Small intestine (tissue), 7 donors: ENCODE data around the gene ATP6V0A4. TPM values are rescaled to one million over a fixed set of nuclear protein-coding genes. Genes with fewer than 3 reads are reported as not detected.

ENCODE experiments used
- DNase-seq, 2 donors: peaks; one replicate each; pipeline versions ENCODE4 v3.0.0 to v3.0.0-alpha.2; 2013
- FAIRE-seq: peaks from 2 replicates; lab custom pipeline; 2012; peaks lifted over from hg19 to GRCh38; lab: Jason Lieb, UNC
- H3K27ac ChIP-seq, 3 donors: one replicate each; pipeline ENCODE4 v1.5.1; 2013; ENCODE audit warnings: low read length in 2 of 3, mild to moderate bottlenecking in 2 of 3, control low read depth in 1 of 3, inconsistent platforms in 1 of 3, low read depth in 1 of 3, moderate library complexity in 1 of 3
- H3K27me3 ChIP-seq, 3 donors: one replicate each; pipeline ENCODE4 v1.6.1; 2013; ENCODE audit warnings: low read length in 3 of 3, inconsistent platforms in 1 of 3; ENCODE audit not compliant: control insufficient read depth in 3 of 3, insufficient read depth in 3 of 3
- H3K36me3 ChIP-seq, 3 donors: one replicate each; pipeline ENCODE4 v1.6.1; 2013; ENCODE audit warnings: low read length in 3 of 3, inconsistent platforms in 1 of 3, low read depth in 1 of 3, mild to moderate bottlenecking in 1 of 3, moderate library complexity in 1 of 3; ENCODE audit not compliant: control insufficient read depth in 3 of 3, insufficient read depth in 2 of 3
- H3K4me1 ChIP-seq, 3 donors: one replicate each; pipeline ENCODE4 v1.6.1; 2013; ENCODE audit warnings: low read length in 2 of 3, inconsistent platforms in 1 of 3, low read depth in 1 of 3, mild to moderate bottlenecking in 1 of 3, moderate library complexity in 1 of 3; ENCODE audit not compliant: control insufficient read depth in 3 of 3, insufficient read depth in 2 of 3
- H3K4me3 ChIP-seq, 3 donors: one replicate each; pipeline ENCODE4 v1.5.1; 2013; ENCODE audit warnings: low read length in 3 of 3, control low read depth in 1 of 3, inconsistent platforms in 1 of 3, low read depth in 1 of 3, mild to moderate bottlenecking in 1 of 3, moderate library complexity in 1 of 3
- H3K9me3 ChIP-seq, 2 donors: one replicate each; pipeline ENCODE4 v1.6.1; 2013; ENCODE audit warnings: low read depth in 1 of 2, low read length in 1 of 2; ENCODE audit not compliant: control insufficient read depth in 2 of 2, insufficient read depth in 1 of 2
- WGBS, 3 donors: extraction: QIAGEN DNeasy Blood & Tissue Kit; methylation state at CpG; one replicate each; pipeline ENCODE4 v1.1.7; 2013; 5-methylcytosine and 5-hydroxymethylcytosine counted together
- polyA plus RNA-seq, 4 donors: library from polyadenylated mRNA; stranded (reverse) in 3 of 4; unstranded in 1 of 4; fragments of 200-250 nt in 3 of 4; fragments of 120-200 nt in 1 of 4; gene quantifications; one replicate each; pipeline versions ENCODE4 v1.2.1 to v1.2.3, GENCODE V29; 2013
- donor health status: healthy with polysubstance abuse.
- donor health status: control.
- donor health status: control.
- donor health status: Bipolar disorder and iron deficiency.
- donor health status: healthy.

ATP6V0A4 gene
- polyA plus RNA-seq, 4 donors, result 0.06 TPM; not detected in 3

GRCh38 chr7:138679793-138680192, 118.2 kb downstream of the ATP6V0A4 start:
- no peak for FAIRE-seq
- Histone ChIP-seq H3K27me3 (no peaks in the 10 kb centered on the region), H3K27ac (no peak overlapping the region), H3K36me3 (no peaks in the 10 kb centered on the region), H3K4me1 (no peaks in the 10 kb centered on the region), H3K4me3 (no peak overlapping the region), H3K9me3 (no peaks in the 10 kb centered on the region)
- 71 to 80% (median 78%) methylated on average over 5 of the region's 5 CpGs for WGBS, 3 donors
- DNase-seq, result no peak

- DNase-seq (no peak), FAIRE-seq (no peak)
- Histone ChIP-seq H3K4me1 (peaks cover 0 to 15% (median 0%) of the 10 kb centered on the region in 3 donors), H3K27me3 (peaks cover 0 to 2% (median 0%) of the 10 kb centered on the region in 3 donors), H3K36me3 (no peaks in the 10 kb centered on the region), H3K4me3 (no peak overlapping the region), H3K9me3 (peaks cover 0 to 23% of the 10 kb centered on the region in 2 donors), H3K27ac (no peak overlapping the region)
Measured at GRCh38 chr7:138670594-138670993, 127.4 kb downstream of the ATP6V0A4 start.

GRCh38 chr7:138669364-138669763, 128.6 kb downstream of the ATP6V0A4 start:
- Histone ChIP-seq H3K27ac (no peak overlapping the region), H3K36me3 (no peaks in the 10 kb centered on the region), H3K27me3 (peaks cover 0 to 2% (median 0%) of the 10 kb centered on the region in 3 donors), H3K4me1 (peaks cover 0 to 19% (median 0%) of the 10 kb centered on the region in 3 donors), H3K9me3 (peaks cover 0 to 23% of the 10 kb centered on the region in 2 donors), H3K4me3 (no peak overlapping the region)
- DNase-seq (peak; percentile 45 to 54), FAIRE-seq (no peak)
- 22 to 60% (median 35%) methylated on average over 4 of the region's 4 CpGs for WGBS, 3 donors

GRCh38 chr7:138668946-138669345, 129.1 kb downstream of the ATP6V0A4 start:
- H3K27me3 ChIP-seq, result peaks cover 0 to 2% (median 0%) of the 10 kb centered on the region in 3 donors
- no peak overlapping the region for H3K27ac ChIP-seq
- no peaks in the 10 kb centered on the region for H3K36me3 ChIP-seq
- 62 to 86% (median 67%) methylated on average over 3 of the region's 3 CpGs for WGBS, 3 donors
- no peak overlapping the region for H3K4me3 ChIP-seq
- FAIRE-seq (no peak), DNase-seq (no peak)
- H3K4me1 ChIP-seq, result peaks cover 0 to 19% (median 0%) of the 10 kb centered on the region in 3 donors
- H3K9me3 ChIP-seq, result peaks cover 0 to 23% of the 10 kb centered on the region in 2 donors

- peaks cover 0 to 23% (median 0%) of the 10 kb centered on the region in 3 donors for H3K4me1 ChIP-seq
- H3K4me3 ChIP-seq, result no peak overlapping the region
- H3K36me3 ChIP-seq, result no peaks in the 10 kb centered on the region
- FAIRE-seq (no peak), DNase-seq (no peak)
- H3K27ac ChIP-seq, result no peak overlapping the region
- H3K9me3 ChIP-seq, result peaks cover 0 to 23% of the 10 kb centered on the region in 2 donors
- peaks cover 0 to 2% (median 0%) of the 10 kb centered on the region in 3 donors for H3K27me3 ChIP-seq
- 93 to 98% (median 97%) methylated on average over 2 of the region's 2 CpGs for WGBS, 3 donors
Measured at GRCh38 chr7:138668229-138668596, 129.8 kb downstream of the ATP6V0A4 start.

- WGBS, 3 donors, result 81 to 93% (median 90%) methylated on average over 6 of the region's 6 CpGs
Measured at GRCh38 chr7:138667535-138668228, 130.3 kb downstream of the ATP6V0A4 start.

GRCh38 chr7:138666385-138666784, 131.6 kb downstream of the ATP6V0A4 start:
- WGBS, 3 donors, result 5 to 21% (median 11%) methylated on average over 2 of the region's 2 CpGs
- DNase-seq (peak in 1 of 2 donors; percentile 48), FAIRE-seq (no peak)
- Histone ChIP-seq H3K4me1 (peaks cover 0 to 24% (median 0%) of the 10 kb centered on the region in 3 donors), H3K27ac (peak overlapping the region in 1 of 3 donors; percentile 26), H3K4me3 (no peak overlapping the region), H3K36me3 (no peaks in the 10 kb centered on the region), H3K27me3 (peaks cover 0 to 2% (median 0%) of the 10 kb centered on the region in 3 donors), H3K9me3 (peaks cover 0 to 23% of the 10 kb centered on the region in 2 donors)

More at GRCh38 chr7:138667535-138668228, 130.3 kb downstream of the ATP6V0A4 start:
- H3K27me3 ChIP-seq, result peaks cover 0 to 2% (median 0%) of the 10 kb centered on the region in 3 donors
- H3K4me3 ChIP-seq, result no peak overlapping the region
- H3K4me1 ChIP-seq, result peaks cover 0 to 24% (median 0%) of the 10 kb centered on the region in 3 donors
- DNase-seq (no peak), FAIRE-seq (no peak)
- peaks cover 0 to 23% of the 10 kb centered on the region in 2 donors for H3K9me3 ChIP-seq
- H3K27ac ChIP-seq, result no peak overlapping the region
- no peaks in the 10 kb centered on the region for H3K36me3 ChIP-seq

- WGBS, 3 donors, result 58 to 68% (median 66%) methylated on average over 4 of the region's 4 CpGs
- H3K4me3 ChIP-seq, result no peak overlapping the region
- H3K36me3 ChIP-seq, result no peaks in the 10 kb centered on the region
- H3K27me3 ChIP-seq, result peaks cover 0 to 2% (median 0%) of the 10 kb centered on the region in 3 donors
- DNase-seq (no peak), FAIRE-seq (no peak)
- H3K9me3 ChIP-seq, result peaks cover 0 to 22% of the 10 kb centered on the region in 2 donors
- H3K4me1 ChIP-seq, result peaks cover 0 to 24% (median 0%) of the 10 kb centered on the region in 3 donors
- H3K27ac ChIP-seq, result peak overlapping the region in 1 of 3 donors; percentile 26
Measured at GRCh38 chr7:138665669-138666140, 132.3 kb downstream of the ATP6V0A4 start.
